ENCODE results near the gene ELFN1. TPM values are rescaled to one million over a fixed set of nuclear protein-coding genes. Genes with fewer than 3 reads are reported as not detected.

ELFN1 gene
- total and polyA plus RNA-seq, 10 of the 15 experiments (the other 5 are each of a cell fraction or from before 2014, with no cell fraction given), result 0.04 TPM; not detected in 9

DNA sequence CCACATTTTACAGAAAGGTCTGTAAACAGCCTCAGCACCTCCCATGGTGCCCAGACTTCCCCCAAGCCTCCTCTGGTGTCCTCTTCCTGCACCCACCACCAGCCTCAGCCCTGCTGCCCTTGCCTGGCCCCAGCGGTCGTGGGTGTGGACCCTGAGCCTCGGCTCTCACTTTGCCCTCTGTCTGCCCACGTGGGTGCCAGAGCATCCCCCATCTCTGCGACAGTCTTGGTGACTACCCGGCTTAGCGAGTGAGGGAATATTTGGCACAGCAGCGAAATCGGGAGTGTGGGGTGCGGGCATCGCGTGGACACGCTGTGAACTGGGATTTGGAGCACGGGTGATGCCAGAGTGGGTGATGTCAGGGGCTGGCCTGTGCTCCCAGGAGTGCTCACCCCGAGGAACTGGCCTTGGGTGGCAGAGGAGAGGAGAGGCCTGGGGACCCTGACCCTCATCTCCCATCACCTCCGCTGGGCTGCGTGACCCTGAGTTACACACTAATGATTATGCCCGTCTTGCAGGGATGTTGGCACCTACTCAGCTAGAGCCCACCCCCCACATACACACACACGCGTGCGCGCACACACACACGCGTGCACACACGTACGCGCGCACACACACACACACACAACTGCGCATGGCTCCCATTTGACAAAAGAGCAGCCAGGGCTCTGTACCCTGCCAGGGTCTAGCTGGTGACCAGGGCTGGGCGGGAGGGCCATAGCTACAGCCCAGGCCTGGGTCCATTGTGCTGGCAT lies 8.7 kb downstream of the ELFN1 start:
- intact Hi-C loops (cut with micrococcal nuclease; ENCODE audit: unreplicated experiment), result no loop called here
- BruUV-seq (replicated peaks), result no TSS peak
- Histone ChIP-seq H3K4me1 (ENCODE audit: control insufficient read depth, insufficient read depth, low read length) (no peaks in the 10 kb centered on the region), H3K9me3 (replicated peaks; ENCODE audit: control insufficient read depth, insufficient read depth, low read length) (no peaks in the 10 kb centered on the region; the same call in none of the 3 replicates), H3K79me2 (ENCODE audit: control insufficient read depth, insufficient read depth, low read length) (no peaks in the 10 kb centered on the region), H3K36me3 (ENCODE audit: control insufficient read depth in 2 of 2, insufficient read depth in 2 of 2, low read length in 1 of 2) (no peaks in the 10 kb centered on the region), H4K20me1 (ENCODE audit: control insufficient read depth, insufficient read depth) (no peaks in the 10 kb centered on the region), H3K27me3 (replicated peaks in 1 of 2; ENCODE audit: control insufficient read depth in 2 of 2, insufficient read depth in 2 of 2, low read length in 1 of 2) (no peaks in the 10 kb centered on the region), H3K4me3 (no peak overlapping the region), H2AFZ (ENCODE audit: control insufficient read depth, low read depth, low read length) (no peak overlapping the region), H3K27ac (ENCODE audit: control insufficient read depth, insufficient read depth) (no peak overlapping the region), H3K9ac (ENCODE audit: control insufficient read depth, insufficient read depth, low read length) (no peak overlapping the region), H3K4me2 (ENCODE audit: control insufficient read depth, insufficient read depth) (no peak overlapping the region)
- WGBS (ENCODE audit: insufficient coverage, insufficient replicate concordance, low lambda C conversion rate, missing lambda C conversion rate), result 73% methylated on average over 29 of the region's 30 CpGs
- TF ChIP-seq IRF4 (IDR thresholded peaks at IDR 0.05; ENCODE audit: low read depth, low read length) (no peak), HDAC6 (IDR thresholded peaks at IDR 0.05; ENCODE audit: unreplicated experiment) (no peak), FOS (IDR thresholded peaks at IDR 0.05; ENCODE audit: borderline replicate concordance, extremely low read depth, insufficient read length) (no peak), RAD21 (IDR thresholded peaks at IDR 0.05; ENCODE audit: insufficient read depth, low read depth, low read length) (no peak), ZNF384 (IDR thresholded peaks at IDR 0.05; ENCODE audit: borderline replicate concordance, low read depth, low read length) (no peak), ATF2 (IDR thresholded peaks at IDR 0.05; ENCODE audit: low read length) (no peak), BACH1 (IDR thresholded peaks at IDR 0.05; ENCODE audit: borderline replicate concordance) (no peak), JUND (IDR thresholded peaks at IDR 0.05; ENCODE audit: low read depth, low read length) (no peak), CHD4 (IDR thresholded peaks at IDR 0.05) (no peak), DPF2 (IDR thresholded peaks at IDR 0.05) (no peak), MTA2 (IDR thresholded peaks at IDR 0.05; ENCODE audit: low read depth) (no peak), SUPT20H (IDR thresholded peaks at IDR 0.05; ENCODE audit: borderline replicate concordance, control insufficient read depth, low read depth, low read length) (no peak), JUNB (IDR thresholded peaks at IDR 0.05) (no peak), RELB (IDR thresholded peaks at IDR 0.05; ENCODE audit: low read depth) (no peak)
- TF ChIP-seq, protein P1, sequence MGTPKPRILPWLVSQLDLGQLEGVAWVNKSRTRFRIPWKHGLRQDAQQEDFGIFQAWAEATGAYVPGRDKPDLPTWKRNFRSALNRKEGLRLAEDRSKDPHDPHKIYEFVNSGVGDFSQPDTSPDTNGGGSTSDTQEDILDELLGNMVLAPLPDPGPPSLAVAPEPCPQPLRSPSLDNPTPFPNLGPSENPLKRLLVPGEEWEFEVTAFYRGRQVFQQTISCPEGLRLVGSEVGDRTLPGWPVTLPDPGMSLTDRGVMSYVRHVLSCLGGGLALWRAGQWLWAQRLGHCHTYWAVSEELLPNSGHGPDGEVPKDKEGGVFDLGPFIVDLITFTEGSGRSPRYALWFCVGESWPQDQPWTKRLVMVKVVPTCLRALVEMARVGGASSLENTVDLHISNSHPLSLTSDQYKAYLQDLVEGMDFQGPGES (IDR thresholded peaks at IDR 0.05), result no peak
- TF ChIP-seq, protein P2, sequence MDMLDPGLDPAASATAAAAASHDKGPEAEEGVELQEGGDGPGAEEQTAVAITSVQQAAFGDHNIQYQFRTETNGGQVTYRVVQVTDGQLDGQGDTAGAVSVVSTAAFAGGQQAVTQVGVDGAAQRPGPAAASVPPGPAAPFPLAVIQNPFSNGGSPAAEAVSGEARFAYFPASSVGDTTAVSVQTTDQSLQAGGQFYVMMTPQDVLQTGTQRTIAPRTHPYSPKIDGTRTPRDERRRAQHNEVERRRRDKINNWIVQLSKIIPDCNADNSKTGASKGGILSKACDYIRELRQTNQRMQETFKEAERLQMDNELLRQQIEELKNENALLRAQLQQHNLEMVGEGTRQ (IDR thresholded peaks at IDR 0.05; ENCODE audit: borderline replicate concordance, low read depth, low read length), result no peak
- TF ChIP-seq, protein P3, sequence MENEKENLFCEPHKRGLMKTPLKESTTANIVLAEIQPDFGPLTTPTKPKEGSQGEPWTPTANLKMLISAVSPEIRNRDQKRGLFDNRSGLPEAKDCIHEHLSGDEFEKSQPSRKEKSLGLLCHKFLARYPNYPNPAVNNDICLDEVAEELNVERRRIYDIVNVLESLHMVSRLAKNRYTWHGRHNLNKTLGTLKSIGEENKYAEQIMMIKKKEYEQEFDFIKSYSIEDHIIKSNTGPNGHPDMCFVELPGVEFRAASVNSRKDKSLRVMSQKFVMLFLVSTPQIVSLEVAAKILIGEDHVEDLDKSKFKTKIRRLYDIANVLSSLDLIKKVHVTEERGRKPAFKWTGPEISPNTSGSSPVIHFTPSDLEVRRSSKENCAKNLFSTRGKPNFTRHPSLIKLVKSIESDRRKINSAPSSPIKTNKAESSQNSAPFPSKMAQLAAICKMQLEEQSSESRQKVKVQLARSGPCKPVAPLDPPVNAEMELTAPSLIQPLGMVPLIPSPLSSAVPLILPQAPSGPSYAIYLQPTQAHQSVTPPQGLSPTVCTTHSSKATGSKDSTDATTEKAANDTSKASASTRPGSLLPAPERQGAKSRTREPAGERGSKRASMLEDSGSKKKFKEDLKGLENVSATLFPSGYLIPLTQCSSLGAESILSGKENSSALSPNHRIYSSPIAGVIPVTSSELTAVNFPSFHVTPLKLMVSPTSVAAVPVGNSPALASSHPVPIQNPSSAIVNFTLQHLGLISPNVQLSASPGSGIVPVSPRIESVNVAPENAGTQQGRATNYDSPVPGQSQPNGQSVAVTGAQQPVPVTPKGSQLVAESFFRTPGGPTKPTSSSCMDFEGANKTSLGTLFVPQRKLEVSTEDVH (IDR thresholded peaks at IDR 0.05; ENCODE audit: low read depth, partially characterized antibody), result no peak
- SMC1A ChIA-PET (ENCODE audit: uncharacterized antibody, unreplicated experiment), result no interaction called here
- in situ Hi-C loops (cut with MboI), result no loop called here
- RAD21 ChIA-PET (ENCODE audit: unreplicated experiment), result no interaction called here
- no peak for FAIRE-seq
- no peak for DNase-seq (ENCODE audit: low read depth, low spot score)
- ATAC-seq, result no peak
- CTCF ChIA-PET, result no interaction called here
- POLR2A ChIA-PET, result no interaction called here

Data from GM12878 (cell line).